ENCODE data around the gene AOC3.
"Not testable (repeated sequence)": the region's sequence is repeated elsewhere in the genome, so short reads cannot be mapped to it uniquely, and the experiment has no call there.

Gene AOC3

GRCh38 chr17:42867694-42868261 is 16.8 kb downstream of the AOC3 start:
- DNase-seq (ENCODE audit: low read depth) = not testable (repeated sequence)

DNA sequence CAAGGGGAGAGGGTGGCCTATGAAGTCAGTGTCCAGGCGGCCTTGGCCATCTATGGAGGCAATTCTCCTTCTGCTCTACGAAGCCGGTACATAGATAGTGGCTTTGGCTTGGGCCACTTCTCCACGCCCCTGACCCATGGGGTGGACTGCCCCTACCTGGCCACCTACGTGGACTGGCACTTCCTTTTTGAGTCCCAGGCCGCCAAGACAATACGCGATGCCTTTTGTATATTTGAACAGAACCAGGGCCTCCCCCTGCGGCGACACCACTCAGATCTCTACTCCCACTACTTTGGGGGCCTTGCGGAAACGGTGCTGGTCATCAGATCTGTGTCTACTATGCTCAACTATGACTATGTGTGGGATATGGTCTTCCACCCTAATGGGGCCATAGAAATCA is 17.3 kb downstream of the AOC3 start:
- no peak for DNase-seq (ENCODE audit: low read depth)

- no peak for DNase-seq (ENCODE audit: low read depth)
Measured at GRCh38 chr17:42871647-42872046, 20.6 kb downstream of the AOC3 start.

DNA sequence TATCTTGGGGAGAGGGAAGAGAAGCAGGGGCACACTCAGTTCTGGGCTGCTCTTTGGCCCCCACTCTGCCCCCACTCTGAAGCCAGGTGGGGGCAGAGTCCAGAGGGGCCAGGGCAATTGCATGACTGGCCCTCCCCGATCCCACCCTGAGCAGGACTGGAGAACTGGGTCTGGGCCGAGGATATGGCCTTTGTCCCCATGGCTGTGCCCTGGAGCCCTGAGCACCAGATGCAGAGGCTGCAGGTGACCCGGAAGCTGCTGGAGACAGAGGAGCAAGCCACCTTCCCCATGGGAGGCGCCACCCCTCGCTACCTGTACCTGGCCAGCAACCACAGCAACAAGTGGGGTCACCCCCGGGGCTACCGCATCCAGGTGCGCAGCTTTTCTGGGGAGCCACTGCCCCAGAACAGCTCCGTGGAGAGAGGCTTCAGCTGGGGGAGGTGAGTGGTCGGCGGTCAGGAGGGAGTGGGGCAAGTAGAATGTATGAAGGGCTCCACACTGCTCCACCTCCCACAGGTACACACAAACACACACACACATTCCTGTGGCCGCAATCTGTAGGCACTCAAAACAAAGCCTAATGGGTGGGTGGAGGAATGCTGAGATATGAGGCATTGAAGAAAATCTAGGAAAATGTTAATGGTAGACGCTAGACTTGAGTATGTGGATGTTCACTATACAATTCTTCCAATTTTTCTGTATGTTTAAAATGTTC is 21.4 kb downstream of the AOC3 start:
- no peak for DNase-seq (ENCODE audit: low read depth)

DNA sequence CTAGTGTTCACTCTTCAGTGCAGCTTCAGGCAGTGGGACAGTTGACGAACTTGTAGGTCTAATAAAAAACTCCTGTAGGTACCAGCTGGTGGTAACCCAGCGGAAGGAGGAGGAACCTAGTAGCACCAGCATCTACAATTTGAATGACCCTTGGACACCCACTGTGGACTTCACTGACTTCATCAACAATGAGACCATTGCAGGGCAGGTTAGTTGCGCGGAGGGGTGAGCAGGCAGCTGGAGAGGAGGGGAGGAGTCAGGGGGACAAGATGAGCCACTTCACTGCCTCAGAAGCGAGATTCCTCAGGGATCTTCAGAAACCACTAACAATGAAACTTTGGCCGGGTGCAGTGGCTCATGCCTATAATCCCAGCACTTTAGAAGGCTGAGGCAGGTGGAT is 22.3 kb downstream of the AOC3 start:
- DNase-seq (ENCODE audit: low read depth) = no peak

DNA sequence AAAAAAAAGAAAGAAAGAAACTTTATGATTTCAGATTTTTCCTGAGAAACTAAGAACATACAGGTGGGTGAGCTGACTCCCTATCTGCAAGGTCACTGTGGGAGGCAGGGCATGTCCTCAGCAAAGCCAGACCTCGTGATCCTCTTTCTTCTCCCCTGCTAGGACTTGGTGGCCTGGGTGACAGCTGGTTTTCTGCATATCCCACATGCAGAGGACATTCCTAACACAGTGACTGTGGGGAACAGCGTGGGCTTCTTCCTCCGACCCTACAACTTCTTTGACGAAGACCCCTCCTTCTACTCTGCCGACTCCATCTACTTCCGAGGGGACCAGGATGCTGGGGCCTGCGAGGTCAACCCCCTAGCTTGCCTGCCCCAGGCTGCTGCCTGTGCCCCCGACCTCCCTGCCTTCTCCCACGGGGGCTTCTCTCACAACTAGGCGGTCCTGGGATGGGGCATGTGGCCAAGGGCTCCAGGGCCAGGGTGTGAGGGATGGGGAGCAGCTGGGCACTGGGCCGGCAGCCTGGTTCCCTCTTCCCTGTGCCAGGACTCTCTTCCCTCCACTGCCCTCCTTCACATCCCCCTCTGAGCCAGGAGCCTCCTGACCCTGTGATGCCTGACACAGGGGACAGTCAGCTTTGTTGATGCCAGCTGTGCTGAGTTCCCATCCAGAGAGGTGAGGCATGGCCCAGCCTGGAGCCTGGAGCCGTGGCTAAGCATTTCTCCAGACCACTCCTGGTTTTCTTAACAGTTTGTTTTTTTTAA is 23.1 kb downstream of the AOC3 start:
- not testable (repeated sequence) for DNase-seq (ENCODE audit: low read depth)

- DNase-seq (ENCODE audit: low read depth) = no peak
Measured at GRCh38 chr17:42877037-42877436, 26.0 kb downstream of the AOC3 start.

DNA sequence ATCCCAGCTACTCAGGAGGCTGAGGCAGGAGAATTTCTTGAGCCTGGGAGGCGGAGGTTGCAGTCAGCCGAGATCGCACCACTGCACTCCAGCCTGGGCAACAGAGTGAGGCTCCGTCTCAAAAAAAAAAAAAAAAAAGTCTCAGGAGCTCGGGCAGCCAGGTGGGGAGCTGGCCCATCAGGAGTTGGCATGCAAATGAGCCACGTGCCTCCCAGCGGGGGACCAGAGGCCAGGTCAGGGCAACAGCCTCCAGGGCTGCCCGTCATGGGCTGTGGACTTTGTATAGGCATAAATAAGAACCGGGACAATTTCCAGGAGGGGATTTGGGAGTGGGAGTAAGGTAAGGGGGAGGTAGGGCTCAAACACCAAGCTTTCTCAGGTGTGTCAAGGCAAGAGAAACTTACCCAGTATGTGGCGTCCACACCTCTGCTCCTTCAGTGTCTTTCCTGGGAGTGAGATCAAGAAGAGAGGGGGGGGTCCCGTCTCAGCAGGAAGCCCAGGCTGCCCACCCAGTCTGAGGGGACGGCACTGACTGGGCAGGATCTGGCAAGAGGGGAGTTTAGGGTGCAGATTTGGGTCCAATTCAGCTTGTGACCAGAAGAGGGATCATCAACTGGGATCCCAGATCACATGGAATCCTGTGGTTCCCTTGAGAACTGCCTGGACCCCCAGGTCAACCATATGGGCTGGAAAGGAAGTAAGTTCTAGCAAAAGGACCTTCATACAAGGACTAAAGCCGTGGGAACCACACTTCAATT is 27.3 kb downstream of the AOC3 start:
- no peak for DNase-seq (ENCODE audit: low read depth)

DNA sequence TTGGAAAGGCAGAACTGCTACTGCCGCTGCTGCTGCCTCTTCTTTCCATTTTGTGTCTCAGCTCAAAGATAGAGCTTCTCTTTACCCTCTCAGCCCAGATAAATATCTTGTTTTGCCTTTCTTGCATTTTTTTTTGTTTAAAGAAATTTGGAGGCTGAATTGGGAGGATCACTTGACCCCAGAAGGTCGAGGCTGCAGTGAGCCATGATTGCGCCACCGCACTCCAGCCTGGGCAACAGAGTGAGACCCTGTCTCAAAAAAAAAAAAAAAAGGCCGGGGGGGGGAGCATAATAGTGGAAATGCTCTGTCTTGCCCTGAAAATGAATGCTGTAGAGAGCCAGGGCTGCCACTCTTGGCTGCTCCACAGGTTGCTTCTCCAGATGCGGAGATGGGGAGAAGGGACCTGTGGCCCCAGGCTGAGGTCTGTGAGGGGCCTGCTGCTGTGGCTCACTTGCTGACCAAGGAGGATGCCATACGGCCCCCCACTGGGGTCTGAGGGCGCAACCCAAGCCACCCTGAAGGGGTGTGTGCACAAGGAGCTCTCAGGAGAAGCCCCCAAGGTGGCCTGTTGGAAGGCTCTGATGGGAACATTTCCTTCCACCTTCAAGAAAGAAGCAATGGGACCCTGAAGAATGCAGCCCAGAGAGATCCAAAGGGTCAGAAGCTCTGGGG is 28.1 kb downstream of the AOC3 start:
- no peak for DNase-seq (ENCODE audit: low read depth)

GRCh38 chr17:42879596-42879985 is 28.6 kb downstream of the AOC3 start:
- no peak for DNase-seq (ENCODE audit: low read depth)

DNA sequence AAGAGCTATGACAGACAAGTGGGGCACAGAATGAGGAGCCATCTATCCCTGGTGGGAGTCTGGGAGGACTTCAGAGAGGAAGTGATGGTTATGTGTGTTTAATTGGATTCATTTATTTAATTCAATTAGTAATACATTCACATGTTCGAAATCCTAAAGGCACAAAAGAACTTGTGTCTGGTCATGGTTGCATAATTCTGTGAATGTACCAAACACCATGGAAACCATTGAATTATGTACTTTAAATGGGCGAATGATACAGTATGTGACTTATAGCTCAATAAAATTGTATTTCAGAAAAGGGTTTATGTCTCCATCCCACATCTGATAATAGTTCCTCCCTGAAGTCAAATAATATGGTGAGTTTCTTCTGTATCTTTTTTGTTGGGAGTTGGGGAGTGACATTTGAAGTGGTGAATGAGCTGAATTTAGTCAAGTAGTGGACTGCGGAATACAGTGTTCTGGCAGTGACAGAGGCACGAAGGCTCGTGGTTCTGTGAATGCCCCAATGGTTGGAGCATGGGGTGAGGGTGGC is 29.8 kb downstream of the AOC3 start:
- DNase-seq (ENCODE audit: low read depth) = no peak

- not testable (repeated sequence) for DNase-seq (ENCODE audit: low read depth)
Measured at GRCh38 chr17:42881706-42882105, 30.7 kb downstream of the AOC3 start.

DNA sequence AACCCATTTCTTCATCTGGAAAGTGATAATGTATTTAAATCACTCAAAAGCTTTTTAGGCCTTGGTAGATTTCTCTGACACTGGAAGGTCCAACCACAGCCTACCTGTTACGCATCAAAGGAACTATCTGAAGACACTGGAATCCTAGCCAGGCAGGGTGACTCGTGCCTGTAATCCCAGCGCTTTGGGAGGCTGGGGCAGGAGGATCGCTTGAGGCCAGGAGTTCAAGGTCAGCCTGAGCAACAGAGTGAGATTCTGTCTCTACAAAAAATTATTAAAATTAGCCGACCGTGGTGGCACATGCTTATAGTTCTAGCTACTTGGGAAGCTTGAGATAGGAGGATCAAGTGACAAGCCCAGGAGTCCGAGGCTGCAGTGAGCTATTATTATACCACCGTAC is 31.2 kb downstream of the AOC3 start:
- no peak for DNase-seq (ENCODE audit: low read depth)

DNA sequence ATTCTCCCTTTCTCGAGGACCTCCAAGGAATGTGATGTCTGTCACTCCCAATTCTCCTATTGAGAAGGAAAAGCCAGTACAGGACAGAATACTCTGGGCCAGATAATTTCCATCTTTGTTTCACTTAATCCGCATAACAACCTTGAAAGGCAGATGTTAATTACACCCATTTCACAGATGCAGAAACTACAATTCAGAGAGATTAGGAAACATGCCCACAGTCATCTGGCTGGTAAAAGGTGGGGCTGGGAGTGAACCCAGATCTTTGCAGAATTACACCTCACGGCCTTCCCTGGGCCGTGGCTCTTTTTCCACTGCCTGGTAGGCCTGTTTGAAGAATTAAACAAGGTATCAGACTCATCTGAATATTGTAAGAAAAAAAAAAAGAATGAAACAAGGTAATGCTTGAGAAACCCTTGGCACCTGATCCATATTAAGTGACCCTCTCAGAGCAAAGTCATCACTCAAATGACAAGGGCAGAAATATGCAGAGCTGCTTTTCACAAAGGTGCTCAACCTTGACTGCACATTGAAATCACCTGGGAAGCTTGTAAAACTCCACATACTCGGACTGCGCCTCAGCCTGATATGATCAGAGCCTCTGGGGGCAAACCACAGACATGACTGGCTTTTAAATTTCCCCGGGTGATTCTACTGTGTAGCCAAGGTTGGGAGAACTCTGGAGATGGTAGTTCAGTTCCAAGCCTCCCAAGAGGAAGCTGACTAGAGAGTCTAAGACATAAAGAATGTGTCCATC is 33.0 kb downstream of the AOC3 start:
- no peak for DNase-seq (ENCODE audit: low read depth)

GRCh38 chr17:42885806-42886205 is 34.8 kb downstream of the AOC3 start:
- DNase-seq (ENCODE audit: low read depth) = not testable (repeated sequence)

- DNase-seq (ENCODE audit: low read depth) = no peak
Measured at GRCh38 chr17:42886283-42887176, 35.5 kb downstream of the AOC3 start.

GRCh38 chr17:42889809-42890208 is 38.8 kb downstream of the AOC3 start:
- DNase-seq (ENCODE audit: low read depth) = no peak

GRCh38 chr17:42891539-42892152 is 40.6 kb downstream of the AOC3 start:
- no peak for DNase-seq (ENCODE audit: low read depth)

DNA sequence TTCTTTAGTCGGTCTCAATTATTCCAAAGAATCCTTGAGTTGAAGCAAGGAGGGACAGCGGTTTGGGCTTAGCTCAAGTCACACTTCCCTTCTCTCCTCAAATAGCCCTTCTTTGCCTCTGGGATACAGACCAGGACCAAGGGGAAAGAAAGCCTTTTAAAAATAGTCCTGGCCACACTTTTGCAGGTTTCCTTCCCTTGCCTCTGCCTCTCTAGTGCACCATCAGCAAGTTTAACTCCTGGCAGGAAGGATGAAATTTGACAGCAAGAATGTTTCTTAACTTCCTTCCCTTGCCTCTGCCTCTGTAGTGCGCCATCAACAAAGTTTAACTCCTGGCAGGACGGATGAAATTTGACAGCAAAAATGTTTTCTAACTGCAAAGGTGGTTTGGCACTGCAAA is 42.4 kb downstream of the AOC3 start:
- DNase-seq (ENCODE audit: low read depth) = no peak
